ENCODE measurements around the gene TSPAN31.

- TF ChIP-seq POLR2A (IDR thresholded peaks at IDR 0.05; ENCODE audit: low read depth, low read length), result no peak
- TF ChIP-seq POLR2AphosphoS5 (IDR thresholded peaks at IDR 0.05; ENCODE audit: low read depth, low read length), result no peak
- no peak for TF ChIP-seq TAF1 (IDR thresholded peaks at IDR 0.05; ENCODE audit: borderline replicate concordance, low read depth, low read length)
Observed at GRCh38 chr12:57769594-57769993, 24.8 kb downstream of the TSPAN31 start.
